ENCODE measurements around the gene ZNF491. TPM values are rescaled to one million over a fixed set of nuclear protein-coding genes. Genes with fewer than 3 reads are reported as not detected.

The ZNF491 gene
- total RNA-seq, 6 experiments from 2014 or later: 0.37 to 1.3 (median 0.98) TPM

DNA sequence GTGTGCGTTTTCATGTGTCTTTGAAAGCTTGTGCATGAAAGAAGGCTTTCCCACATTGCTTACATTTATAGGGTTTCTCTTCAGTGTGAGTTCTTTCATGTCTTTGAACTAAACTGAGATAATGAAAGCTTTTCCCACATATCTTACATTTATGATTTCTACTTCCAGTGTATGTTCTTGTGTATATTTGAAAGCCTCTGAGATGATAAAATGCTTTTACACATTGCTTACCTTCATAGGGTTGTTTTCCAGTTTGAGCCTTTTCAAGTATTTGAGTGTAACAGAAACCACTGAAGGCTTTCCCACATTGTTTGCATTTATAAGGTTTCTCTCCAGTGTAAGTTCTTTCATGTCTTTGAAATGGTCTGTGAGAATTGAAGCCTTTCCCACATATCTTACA, 41.4 kb upstream of the ZNF491 start:
- Histone ChIP-seq H3K27me3 (no peaks in the 10 kb centered on the region), H3K4me1 (no peaks in the 10 kb centered on the region), H3K4me3 (no peak overlapping the region), H3K9me3 (peaks cover 0 to 8% (median 3%) of the 10 kb centered on the region in 4 donors), H3K27ac (no peak overlapping the region), H3K36me3 (no peaks in the 10 kb centered on the region)
- ATAC-seq (no peak), DNase-seq (no peak)
- 88% methylated on average over 1 of the region's 1 CpG for WGBS (ENCODE audit: insufficient coverage, low coverage, low lambda C conversion rate, missing lambda C conversion rate)
- TF ChIP-seq, protein P1, sequence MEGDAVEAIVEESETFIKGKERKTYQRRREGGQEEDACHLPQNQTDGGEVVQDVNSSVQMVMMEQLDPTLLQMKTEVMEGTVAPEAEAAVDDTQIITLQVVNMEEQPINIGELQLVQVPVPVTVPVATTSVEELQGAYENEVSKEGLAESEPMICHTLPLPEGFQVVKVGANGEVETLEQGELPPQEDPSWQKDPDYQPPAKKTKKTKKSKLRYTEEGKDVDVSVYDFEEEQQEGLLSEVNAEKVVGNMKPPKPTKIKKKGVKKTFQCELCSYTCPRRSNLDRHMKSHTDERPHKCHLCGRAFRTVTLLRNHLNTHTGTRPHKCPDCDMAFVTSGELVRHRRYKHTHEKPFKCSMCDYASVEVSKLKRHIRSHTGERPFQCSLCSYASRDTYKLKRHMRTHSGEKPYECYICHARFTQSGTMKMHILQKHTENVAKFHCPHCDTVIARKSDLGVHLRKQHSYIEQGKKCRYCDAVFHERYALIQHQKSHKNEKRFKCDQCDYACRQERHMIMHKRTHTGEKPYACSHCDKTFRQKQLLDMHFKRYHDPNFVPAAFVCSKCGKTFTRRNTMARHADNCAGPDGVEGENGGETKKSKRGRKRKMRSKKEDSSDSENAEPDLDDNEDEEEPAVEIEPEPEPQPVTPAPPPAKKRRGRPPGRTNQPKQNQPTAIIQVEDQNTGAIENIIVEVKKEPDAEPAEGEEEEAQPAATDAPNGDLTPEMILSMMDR (IDR thresholded peaks at IDR 0.05): no peak
- no peak for TF ChIP-seq POLR2A (IDR thresholded peaks at IDR 0.05)
- intact Hi-C loops (cut with DNase I): no loop called here

DNA sequence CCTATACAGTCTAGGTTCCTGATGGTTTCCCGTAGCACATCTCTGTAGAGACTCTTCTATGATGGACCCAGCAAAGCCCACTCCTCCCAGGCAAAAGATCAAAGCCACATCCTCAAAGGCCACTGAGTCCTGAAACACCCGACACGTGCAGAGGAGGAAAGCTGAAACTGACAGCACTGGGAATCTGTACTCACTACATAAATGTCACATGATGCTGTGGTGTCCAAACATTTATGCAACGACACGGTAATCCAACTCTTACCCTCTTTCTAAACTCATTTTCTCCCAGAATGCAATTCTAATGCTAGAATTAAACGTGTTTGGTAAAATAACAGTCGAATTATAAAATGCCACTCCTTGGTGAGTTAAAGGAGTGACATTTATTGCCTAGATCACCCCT, 38.5 kb upstream of the ZNF491 start:
- 61% methylated on average over 6 of the region's 7 CpGs for WGBS (ENCODE audit: insufficient coverage, low coverage, low lambda C conversion rate, missing lambda C conversion rate)

DNA sequence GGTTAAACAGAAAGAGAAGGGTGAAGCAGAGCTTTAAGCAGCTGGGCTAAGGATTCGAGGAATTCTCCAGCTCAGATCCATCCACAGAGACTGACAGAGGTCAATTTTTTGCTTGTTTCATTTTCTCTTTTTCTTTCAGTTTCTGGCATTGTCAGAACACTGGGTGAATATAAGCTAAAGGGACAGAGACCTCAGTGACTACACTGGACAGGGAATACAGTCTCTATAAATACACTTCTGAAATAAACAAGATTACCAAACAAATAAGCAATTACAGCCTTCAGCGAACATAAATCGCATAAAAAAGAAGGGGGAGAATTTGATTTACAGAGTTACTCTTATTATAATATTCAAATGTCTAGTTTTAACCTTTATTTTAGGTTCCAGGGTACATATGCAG, 35.2 kb upstream of the ZNF491 start:
- DNase-seq: no peak
- Histone ChIP-seq H3K9me3 (no peaks in the 10 kb centered on the region), H3K27me3 (no peaks in the 10 kb centered on the region), H3K4me1 (peaks cover 0 to 3% (median 0%) of the 10 kb centered on the region in 4 donors), H3K27ac (no peak overlapping the region), H3K4me3 (no peak overlapping the region), H3K36me3 (no peaks in the 10 kb centered on the region)
- intact Hi-C loops (cut with DNase I): no loop called here
- ATAC-seq: no peak
- TF ChIP-seq, protein P1 (IDR thresholded peaks at IDR 0.05): no peak
- TF ChIP-seq POLR2A (IDR thresholded peaks at IDR 0.05): no peak
- WGBS (ENCODE audit: insufficient coverage, low coverage, low lambda C conversion rate, missing lambda C conversion rate): 64% methylated on average over 3 of the region's 3 CpGs

More for the DNA sequence above, 38.5 kb upstream of the ZNF491 start:
- no peaks in the 10 kb centered on the region for H3K36me3 ChIP-seq
- H3K27ac ChIP-seq: no peak overlapping the region
- ATAC-seq (no peak), DNase-seq (no peak)
- H3K27me3 ChIP-seq: no peaks in the 10 kb centered on the region
- H3K9me3 ChIP-seq: peaks cover 0 to 8% (median 0%) of the 10 kb centered on the region in 4 donors
- intact Hi-C loops (cut with DNase I): no loop called here
- no peak overlapping the region for H3K4me3 ChIP-seq
- TF ChIP-seq POLR2A (IDR thresholded peaks at IDR 0.05): no peak
- TF ChIP-seq, protein P1 (IDR thresholded peaks at IDR 0.05): no peak
- H3K4me1 ChIP-seq: no peaks in the 10 kb centered on the region

DNA sequence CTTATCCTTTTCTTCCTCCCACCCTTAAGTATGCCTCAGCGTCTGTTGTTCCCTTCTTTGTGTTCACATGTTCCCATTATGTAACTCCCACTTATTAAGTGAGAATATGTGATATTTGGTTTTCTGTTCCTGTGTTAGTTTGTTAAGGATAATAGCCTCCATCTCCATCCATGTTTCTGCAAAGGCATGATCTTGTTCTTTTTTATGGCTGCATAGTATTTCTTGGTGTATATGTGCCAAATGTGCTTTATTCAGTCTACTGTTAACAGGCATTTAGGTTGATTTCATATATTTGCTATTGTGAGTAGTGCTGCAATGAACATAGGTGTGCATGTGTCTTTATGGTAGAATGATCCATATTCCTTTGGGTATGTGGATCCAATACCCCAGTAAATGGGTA, 34.7 kb upstream of the ZNF491 start:
- DNase-seq (no peak), ATAC-seq (no peak)
- Histone ChIP-seq H3K4me1 (peaks cover 0 to 7% (median 0%) of the 10 kb centered on the region in 4 donors), H3K4me3 (no peak overlapping the region), H3K27ac (no peak overlapping the region), H3K9me3 (no peaks in the 10 kb centered on the region), H3K27me3 (no peaks in the 10 kb centered on the region), H3K36me3 (no peaks in the 10 kb centered on the region)
- TF ChIP-seq, protein P1 (IDR thresholded peaks at IDR 0.05): no peak
- no peak for TF ChIP-seq POLR2A (IDR thresholded peaks at IDR 0.05)
- intact Hi-C loops (cut with DNase I): no loop called here
- 100% methylated on average over 1 of the region's 1 CpG for WGBS (ENCODE audit: insufficient coverage, low coverage, low lambda C conversion rate, missing lambda C conversion rate)
